Measurements from ENCODE around the gene TMEM203. TPM values are rescaled to one million over a fixed set of nuclear protein-coding genes. Genes with fewer than 3 reads are reported as not detected.

TMEM203 gene
- total RNA-seq, 1 donor from 2014 or later = 44.6 TPM

DNA sequence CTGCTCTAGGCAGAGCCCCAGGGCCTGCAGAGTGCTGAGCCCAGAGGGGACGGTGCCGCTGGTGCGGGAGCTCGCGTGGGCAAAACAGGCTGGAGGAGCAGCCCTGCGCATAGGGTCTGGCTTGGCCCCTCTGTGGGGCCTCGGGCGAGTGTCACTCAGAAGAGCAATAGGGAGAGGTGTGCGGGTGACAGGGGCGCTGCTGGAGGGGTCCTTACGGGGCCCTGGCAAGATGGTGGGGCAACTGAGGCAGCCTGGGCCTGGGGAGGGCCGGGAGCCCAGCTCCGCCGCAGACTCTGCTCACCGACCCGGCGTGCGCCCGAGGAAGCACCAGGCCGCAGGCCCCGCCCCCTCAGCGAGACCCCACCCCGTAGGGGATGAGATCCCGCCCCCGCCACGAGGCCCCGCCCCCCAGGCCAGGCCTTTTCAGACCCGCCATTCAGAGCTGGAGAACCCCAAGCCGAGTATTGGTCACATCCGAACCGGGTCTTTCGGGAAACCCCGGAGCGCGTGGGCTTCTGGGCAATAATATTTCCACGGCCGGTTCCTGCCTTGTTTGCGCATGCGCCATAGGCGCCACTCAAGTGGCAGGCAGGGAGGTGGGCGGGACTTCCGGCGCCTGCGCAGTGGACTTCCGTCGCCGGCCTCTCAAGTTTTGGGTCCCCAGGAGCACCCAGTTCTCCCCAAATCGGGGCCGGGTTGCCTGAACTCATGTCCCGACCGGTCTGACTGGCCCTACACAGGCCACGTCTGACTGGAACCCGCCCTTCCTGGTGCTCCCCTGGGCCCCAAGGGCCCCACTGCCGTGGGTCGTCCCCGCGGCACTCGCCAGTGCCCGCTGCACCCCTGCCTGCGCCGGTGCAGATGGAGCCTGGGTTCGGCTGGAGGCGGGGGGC, 17.9 kb upstream of the TMEM203 start:
- intact Hi-C loops (cut with DNase I) = loop anchor here (2.0 to 5.0 kb wide), 2 partner anchors 35 to 431 kb away; partner anchors contain the start of genes ANAPC2, SSNA1 and TMEM141
- DNase-seq (ENCODE audit: missing footprints) (peak; percentile 98), ATAC-seq (peak; percentile 93)

DNA sequence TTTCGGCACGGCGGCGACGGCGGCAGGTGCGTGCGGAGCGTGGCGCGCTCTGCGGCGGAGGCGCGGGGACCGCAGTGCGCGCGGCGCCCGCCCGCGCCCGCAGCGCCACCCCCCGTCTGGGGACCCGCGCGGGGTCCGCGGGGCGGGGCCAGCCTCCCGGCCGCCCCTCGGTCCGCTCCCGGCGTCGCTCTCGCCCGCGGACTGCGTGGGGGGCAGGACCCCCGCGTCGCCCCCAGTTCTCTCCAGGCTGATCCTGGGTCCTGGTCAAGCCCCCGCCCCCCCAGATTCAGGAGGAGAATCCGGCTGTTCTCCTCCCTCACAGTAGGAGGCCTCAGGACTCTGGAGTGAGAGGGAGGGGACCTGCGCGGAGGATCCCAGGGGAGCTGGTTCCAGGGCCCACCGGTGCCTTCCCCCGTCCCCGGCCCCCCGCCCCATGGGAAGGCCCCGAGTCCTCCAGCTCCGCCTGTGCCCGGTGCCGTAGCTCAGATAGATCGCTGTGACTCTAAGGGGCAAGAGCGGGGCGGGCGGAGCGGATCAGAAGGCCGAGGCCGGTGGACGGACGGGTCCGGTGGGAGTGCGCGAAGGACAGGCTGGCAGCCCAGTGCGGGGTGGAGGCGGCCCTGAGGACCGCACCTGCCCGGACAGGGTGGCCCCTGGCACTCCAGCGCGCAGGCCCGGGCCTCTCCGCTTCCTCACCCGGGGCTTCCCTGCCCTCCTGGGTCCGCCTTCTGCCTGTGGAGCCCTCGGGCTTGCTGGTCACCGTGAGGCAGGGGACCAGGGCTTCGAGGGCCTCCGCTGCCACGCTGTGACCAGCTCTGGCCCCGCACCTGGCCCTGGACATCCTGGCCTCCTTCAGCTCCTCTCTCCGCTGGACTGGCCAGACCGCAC, 17.0 kb upstream of the TMEM203 start, which contains the start of gene RNF208:
RNF208 (minus strand) TSS at position 51 of the 888 bp plus-strand sequence. CDS start 1,028 bp downstream, outside the sequence.
- intact Hi-C loops (cut with DNase I) = loop anchor here (2.0 to 5.0 kb wide), 2 partner anchors 34 to 430 kb away; partner anchors contain the start of genes ANAPC2, SSNA1 and TMEM141
- peak; percentile 2 for ATAC-seq

DNA sequence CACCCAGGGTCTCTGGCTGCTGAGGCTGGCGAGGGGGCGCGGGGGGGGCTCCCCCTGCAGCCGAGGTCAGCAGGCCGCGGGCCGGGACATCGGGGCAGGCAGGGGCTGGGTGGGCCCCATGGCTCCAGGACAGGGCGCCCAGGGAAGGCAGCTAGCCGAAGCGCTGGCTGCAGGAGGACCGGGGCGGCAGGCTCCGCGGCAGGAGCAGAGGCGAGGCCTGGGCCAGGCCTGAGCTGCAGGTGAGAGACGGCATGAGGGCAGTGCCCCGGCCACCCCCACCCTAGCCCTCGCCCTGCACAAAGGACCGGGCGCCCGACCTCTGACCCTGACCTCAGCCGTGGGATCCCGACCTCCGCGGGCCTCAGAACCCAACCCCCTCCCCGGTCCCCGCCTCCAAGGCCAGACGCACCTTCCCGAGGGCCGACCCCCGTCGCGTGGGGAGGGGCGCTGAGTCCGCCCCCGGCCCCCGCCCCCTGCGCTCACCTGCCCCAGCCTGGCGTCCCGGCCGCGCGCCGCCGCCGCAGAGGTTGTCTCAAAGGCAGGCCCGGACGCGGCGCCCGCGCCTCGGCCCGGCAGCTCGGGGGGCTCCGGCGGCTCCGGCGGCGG, 16.2 kb upstream of the TMEM203 start:
- ATAC-seq (no peak), DNase-seq (ENCODE audit: missing footprints) (no peak)
- intact Hi-C loops (cut with DNase I) = loop anchor here (2.0 to 5.0 kb wide), 2 partner anchors 33 to 429 kb away; partner anchors contain the start of genes ANAPC2, SSNA1 and TMEM141

More for the DNA sequence above, 17.0 kb upstream of the TMEM203 start, which contains the start of gene RNF208:
- peak; percentile 77 for DNase-seq (ENCODE audit: missing footprints)

DNA sequence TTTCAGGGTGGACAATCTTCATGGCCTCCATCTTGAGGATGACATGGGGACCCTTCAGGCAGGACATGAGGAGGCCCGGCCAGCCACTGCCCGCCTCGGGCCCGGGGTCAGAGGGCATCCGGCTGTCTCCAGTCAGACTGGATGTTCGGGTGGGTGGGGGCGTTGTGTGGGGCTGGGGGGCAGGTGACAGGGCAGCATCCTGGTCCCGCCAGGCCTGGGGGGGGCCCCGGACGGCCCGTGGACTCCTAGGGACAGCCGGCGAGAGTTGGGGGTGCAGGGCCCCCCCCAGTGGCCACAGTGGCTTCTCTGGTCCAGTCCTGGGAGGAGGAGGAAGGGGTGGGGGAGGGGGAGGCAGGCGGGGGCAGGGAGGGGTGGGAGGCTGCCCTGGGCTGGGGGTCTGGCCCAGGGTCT, 15.7 kb upstream of the TMEM203 start:
- intact Hi-C loops (cut with DNase I) = loop anchor here (5.0 kb wide), 1 partner anchor 429 kb away; the partner anchor contains the start of gene TMEM141
- no peak for DNase-seq (ENCODE audit: missing footprints)
- ATAC-seq = no peak

DNA sequence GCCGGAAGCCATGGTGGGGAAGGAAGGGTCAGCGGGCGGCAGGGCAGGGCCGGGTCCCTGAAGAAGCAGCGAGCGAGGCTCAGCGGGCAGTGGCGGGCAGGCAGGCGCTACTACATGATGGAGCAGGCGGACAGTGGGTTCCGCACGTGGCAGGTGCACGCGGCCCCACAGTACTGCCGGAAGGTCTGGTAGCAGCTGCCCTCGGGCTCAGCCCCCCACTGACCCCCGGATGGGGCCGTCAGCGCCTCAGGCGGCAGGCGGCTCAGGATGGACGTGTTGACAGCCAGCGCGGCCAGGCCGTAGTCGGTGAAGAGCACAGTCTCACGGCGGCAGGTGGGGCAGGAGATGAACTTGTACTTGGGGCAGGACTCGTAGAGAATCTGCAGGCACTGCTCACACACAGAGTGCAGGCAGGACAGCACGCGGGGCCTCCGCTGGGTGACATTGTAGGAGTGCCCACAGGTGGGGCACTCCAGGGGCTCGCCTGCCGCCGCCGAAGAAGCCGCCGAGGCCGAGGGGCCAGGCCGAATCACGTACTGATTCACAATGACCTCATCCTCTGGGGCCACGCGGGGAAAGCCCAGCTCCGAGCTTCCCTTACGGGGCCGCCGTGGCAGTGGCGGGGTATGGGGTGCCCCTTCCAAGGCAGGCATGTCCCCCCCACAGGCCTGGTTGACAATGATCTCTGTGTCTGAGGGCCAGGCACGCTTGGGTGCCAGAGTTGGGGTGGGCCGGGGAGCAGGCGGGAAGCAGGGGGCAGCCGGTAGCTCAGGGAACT, 15.1 kb upstream of the TMEM203 start:
- intact Hi-C loops (cut with DNase I) = loop anchor here (5.0 kb wide), 1 partner anchor 428 kb away; the partner anchor contains the start of gene TMEM141
- DNase-seq (ENCODE audit: missing footprints) = no peak
- no peak for ATAC-seq

DNA sequence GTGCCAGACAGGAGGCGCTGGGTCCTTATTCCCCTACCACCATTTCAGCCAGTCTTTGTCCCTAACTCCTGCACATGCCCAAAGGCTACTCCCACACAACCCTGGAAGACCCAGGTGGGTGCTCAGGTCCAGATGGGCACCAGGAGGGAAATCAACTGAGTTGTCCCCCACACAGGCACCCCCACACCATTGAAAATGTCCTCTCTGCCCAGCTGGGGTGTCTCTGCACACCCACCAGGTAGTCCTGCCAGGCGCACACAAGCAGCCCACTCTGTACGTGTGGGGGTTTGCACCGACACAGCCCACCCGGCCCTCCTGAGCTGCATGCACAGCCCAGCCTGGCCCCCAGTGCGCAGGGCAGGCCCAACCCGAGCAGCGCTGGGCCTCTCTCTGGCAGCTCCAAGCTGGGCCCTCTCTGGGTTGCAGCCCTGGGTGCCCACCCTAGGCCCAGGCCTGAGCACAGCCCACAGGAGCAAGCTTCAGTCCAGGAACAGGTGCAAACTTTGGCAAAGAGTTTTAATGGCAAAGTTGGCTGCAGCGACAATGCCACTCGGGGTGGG, 14.4 kb upstream of the TMEM203 start:
- intact Hi-C loops (cut with DNase I) = loop anchor here (5.0 kb wide), 1 partner anchor 428 kb away; the partner anchor contains the start of gene TMEM141
- ATAC-seq (no peak), DNase-seq (ENCODE audit: missing footprints) (no peak)

DNA sequence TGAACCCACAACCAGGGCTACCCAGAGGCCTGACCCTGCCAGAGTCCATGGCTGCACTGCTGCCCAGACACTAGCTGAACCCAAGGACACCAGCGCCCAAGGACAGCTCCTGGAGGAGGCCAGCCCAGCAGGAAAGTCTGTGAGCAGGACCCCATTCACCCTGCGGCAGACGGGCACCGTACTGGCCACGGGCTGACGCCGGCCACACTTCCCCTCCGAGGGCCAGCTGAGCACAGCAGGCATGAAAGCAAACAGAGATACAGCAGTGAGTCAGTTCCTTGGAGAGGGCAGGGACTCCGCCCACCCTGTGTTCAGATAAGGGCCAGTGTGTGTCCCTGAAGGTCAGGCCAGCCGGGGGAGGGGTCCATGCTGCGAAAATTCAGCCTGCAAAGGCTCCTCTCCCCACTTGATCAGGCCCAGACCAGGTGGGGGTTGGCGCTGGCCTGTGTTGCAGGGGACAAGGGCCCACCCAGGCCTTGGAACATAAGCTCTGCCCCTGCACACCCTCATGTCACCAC, 13.4 kb upstream of the TMEM203 start:
- ATAC-seq = no peak
- no peak for DNase-seq (ENCODE audit: missing footprints)
- intact Hi-C loops (cut with DNase I) = no loop called here

DNA sequence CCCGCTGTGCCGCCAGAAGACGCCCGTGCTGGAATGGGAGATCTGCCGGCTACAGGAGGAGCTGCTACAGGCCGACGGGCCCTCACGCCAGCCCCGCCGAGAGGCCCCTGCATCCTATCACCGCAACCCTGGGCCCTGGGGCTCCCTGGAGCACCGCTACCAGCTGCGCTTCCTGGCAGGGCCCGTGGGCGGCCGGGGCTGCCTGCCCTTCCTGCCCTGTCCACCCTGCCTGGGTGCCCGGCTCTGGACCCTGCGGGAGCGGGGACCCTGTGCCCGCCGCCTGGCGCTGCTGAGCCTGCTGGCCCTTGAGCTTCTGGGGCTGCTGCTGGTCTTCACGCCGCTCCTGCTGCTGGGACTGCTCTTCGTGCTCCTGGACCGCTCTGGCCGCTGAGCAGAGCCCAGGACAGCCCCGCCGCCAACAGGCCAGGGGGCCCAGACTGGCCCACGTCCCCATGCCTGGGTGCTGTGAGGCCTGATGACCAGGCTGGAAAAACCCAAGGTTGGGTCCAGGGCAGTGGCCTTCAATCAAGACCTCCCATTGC, 12.8 kb upstream of the TMEM203 start:
- ATAC-seq (no peak), DNase-seq (ENCODE audit: missing footprints) (no peak)
- intact Hi-C loops (cut with DNase I) = no loop called here

DNA sequence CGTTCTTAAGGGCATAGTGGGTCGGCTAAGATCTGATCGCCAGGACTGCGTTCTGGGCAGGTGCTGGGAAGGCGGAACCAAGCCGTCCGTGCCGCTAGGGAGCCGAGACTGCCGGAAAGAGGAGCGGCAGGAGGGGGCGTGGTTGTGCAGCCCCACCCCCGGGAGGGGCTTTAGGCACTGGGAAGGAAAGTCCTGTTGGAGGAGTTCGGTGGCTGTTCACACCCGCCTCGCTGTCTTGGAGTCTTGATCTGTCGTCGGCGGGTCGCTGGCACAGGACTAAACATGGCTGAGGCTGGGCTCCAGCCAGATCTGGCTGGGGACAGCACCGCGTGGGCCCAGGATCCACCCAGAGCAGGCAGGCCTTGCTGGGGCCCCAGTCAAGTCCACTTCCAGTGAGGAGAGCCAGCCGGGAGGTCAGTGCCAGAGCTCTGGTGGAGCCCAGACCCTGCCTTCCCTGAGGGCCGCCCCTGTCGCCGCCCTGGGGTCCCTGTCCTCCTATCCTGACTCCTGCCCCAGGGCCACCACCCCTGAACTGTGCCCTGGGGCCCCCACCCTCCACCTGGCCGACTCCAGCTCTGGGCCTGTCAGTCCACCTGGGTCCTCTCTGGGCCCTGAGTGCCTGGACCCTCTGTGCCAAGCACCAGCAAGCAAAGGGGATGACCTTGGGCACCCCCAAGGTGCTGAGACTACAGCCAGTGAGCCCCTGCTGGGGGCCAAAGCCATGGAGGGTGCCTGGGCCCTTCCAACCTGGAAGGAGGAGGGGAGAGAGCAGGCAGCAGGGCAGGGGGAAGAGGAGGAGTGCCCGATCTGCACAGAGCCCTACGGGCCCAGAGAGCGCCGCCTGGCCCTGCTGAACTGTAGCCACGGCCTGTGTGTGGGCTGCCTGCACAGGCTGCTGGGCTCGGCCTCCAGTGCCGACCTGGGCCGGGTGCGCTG, 12.1 kb upstream of the TMEM203 start:
- DNase-seq (ENCODE audit: missing footprints) (peak; percentile 83), ATAC-seq (peak; percentile 63)
- intact Hi-C loops (cut with DNase I) = no loop called here

DNA sequence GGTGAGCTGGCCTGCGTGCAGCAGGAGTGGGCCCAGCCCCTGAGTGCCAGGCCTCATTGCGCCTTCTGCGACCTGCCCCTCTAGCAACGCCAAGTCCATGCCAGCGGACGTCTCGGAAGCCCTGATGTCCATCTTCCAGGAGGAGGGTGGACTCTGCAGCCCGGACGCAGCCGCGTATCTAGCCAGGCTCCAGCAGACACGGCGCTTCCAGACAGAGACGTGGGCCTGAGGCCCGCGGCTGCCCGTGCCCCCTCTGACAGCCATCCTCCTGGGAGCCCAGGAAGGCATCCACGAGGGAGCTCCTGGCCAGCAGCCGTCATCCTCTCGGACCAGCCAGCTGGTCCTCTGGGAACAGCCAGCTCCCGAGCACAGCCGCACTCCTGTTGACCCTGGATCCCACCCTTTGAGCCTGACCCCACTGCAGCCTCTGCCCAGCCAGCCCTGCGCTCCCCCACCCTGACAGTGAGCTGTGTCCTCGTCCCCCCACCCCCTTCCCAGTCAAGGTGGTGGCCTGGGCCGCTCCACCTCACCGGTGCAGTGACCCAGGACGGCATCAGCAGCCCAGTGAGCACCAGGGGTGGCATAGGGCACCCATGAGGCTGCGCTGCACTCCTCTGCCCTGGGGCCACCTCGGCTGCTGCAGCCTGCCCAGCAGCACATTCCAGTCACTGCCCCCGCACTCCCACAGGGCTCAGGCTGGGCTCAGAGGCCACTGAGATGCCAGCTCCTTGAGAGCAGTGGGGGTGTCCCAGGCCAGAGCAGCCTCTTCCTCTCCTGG, 10.9 kb upstream of the TMEM203 start:
- no peak for ATAC-seq

DNA sequence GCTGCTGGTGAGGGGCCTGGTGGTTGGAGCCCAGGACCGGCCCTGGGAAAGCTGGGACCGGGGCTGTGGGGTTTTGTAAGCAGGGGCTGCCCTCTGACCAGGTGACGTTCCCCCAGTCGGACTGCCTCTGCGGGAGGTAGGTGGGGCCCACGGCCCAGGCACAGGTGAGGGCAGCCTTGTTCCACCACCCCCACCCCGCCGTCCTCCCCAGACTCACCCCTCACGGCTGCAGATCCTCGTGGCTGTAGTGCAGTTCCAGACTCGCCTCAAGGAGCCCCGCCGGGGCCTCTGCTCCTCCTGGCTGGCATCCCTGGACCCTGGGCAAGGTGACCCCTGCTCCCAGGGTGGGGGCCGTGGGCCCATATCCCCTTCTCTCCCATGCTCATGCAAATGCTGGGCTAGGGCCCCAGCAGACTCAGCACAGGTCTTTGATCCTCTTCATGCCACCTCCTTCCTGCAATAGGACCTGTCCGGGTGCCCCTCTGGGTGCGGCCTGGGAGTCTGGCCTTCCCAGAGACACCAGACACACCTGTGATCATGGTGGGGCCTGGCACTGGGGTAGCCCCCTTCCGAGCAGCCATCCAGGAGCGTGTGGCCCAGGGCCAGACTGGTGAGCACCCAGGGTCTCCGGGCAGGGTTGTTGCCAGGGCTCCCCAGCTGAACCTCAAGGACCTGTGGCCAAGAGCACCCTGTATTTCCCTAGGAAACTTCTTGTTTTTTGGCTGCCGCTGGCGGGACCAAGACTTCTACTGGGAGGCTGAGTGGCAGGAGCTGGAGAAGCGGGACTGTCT, 9.9 kb upstream of the TMEM203 start:
- ATAC-seq (no peak), DNase-seq (ENCODE audit: missing footprints) (no peak)
- intact Hi-C loops (cut with DNase I) = no loop called here

More for the DNA sequence above, 10.9 kb upstream of the TMEM203 start:
- intact Hi-C loops (cut with DNase I) = no loop called here
- DNase-seq (ENCODE audit: missing footprints) = no peak

DNA sequence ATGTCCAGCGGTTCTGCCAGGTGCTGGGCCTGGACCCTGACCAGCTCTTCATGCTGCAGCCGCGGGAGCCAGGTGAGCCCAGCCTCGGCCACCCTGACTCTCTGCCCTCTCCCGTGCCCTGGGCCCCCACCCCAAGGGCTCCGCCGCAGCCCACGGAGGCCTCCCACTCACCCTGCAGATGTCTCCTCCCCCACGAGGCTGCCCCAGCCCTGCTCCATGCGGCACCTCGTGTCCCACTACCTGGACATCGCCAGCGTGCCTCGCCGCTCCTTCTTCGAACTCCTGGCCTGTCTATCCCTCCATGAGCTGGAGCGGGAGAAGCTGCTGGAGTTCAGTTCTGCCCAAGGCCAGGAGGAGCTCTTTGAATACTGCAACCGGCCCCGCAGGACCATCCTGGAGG, 9.2 kb upstream of the TMEM203 start:
- intact Hi-C loops (cut with DNase I) = no loop called here
- ATAC-seq = no peak
- no peak for DNase-seq (ENCODE audit: missing footprints)

DNA sequence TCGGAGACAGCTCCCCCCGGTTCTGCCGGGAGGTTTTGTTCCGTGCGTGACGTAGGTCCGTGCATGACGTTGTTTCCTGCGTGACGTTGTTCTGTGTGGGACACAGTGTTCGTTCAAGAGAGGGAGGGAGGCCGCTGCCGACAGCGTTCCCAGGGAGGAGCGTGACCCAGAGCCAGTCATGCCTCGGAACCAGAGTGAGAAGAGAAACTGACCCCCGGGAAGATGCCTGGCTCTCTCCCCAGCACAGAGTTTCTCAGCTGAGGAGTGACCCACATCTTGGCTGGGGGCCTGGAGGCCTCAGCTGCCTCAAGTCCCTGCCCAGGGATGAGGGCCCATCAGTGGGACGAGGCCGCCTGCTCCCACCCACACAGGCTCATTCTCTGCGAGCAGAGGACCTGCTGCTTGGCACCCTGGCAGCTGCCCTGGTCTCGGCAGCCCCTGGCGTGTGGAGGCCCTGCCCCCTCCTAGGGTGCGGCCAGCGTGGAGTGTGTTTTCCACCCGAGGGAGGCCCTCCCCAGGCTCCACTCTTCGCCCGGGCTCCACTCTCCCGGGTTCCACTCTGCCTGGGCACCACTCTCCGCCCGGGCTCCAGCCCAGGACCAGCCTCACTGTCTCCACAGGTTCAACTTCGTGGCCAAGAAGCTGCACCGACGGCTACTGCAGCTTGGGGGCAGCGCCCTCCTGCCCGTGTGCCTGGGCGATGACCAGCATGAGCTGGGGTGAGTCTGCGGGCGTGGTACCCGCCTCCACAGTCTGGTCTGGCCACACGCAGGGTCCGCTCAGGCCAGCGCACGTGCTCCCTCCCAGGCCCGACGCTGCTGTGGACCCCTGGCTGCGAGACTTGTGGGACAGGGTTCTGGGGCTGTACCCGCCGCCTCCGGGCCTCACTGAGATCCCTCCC, 8.0 kb upstream of the TMEM203 start:
- intact Hi-C loops (cut with DNase I) = no loop called here
- ATAC-seq (no peak), DNase-seq (ENCODE audit: missing footprints) (no peak)

DNA sequence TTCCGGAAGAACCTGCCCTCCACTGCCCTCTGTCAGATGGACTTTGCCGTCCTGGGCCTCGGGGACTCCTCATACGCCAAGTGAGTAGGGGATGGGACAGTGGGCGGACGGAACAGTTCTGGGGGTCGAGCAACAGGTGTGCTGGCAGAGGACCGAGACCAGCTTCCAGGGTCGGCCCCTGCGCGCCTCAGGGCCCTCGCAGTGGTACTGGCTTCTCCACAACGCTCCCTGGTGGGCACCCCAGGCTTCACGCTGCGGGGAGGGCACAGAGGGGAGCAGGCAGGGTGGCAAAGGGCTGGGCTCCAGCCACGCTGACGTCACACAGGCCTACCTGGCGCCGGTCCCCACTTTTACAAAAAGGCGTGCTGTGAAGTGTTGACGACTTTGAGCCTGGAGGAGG, 7.1 kb upstream of the TMEM203 start:
- DNase-seq (ENCODE audit: missing footprints) (no peak), ATAC-seq (no peak)
- intact Hi-C loops (cut with DNase I) = no loop called here

Measured in Right ventricle myocardium inferior (tissue), 1 donor.